DMS 273 (cell line): ENCODE results near the gene ABCD4.
A peak's percentile ranks its signal among the peaks of the same experiment; 100 is the strongest.

Source experiments
- DNase-seq: peaks from one replicate; lab custom pipeline; 2025; ENCODE audit not compliant: unreplicated experiment; lab: John Stamatoyannopoulos, UW

The ABCD4 gene

GRCh38 chr14:74238974-74239847 is 63.5 kb downstream of the ABCD4 start, which contains the start of gene VSX2:
TSS of gene VSX2 (plus strand) at chr14:74239449. CDS start at chr14:74239562, 113 bp downstream.
- DNase-seq, result peak; percentile 38

GRCh38 chr14:74237441-74237840 is 65.3 kb downstream of the ABCD4 start:
- DNase-seq, result no peak
